Measurements from ENCODE around the gene ANKRD33B. TPM values are rescaled to one million over a fixed set of nuclear protein-coding genes. Genes with fewer than 3 reads are reported as not detected.
A peak's percentile ranks its signal among the peaks of the same experiment; 100 is the strongest.

Gene ANKRD33B
- total and polyA plus RNA-seq, 7 donors = 1.4 to 32.7 (median 7.8) TPM

DNA sequence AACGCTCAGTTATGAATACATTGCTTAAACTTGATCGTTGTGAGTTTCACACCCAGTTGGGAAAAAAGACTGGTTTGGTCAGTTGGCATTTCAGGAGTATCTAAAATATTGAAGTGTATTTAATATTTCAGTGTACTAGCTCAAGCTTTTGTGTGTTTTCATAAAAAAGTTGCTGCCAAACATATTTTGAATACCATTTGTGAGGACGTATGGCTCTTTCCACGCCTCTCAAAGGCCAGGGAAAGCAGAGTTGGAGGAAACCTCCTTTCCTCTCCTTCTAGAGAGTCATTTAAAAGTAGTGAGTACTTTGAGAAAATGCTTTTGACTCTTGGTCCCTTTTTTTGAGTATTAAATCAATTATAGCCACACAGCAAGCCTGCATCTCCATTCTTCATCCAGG, 43.2 kb upstream of the ANKRD33B start:
- peaks cover 1% of the 10 kb centered on the region for H3K9me3 ChIP-seq
- no peak overlapping the region for H3K27ac ChIP-seq
- no peak for ATAC-seq
- 80 to 82% (median 82%) methylated on average over 4 of the region's 4 CpGs for WGBS, 3 donors
- TF ChIP-seq, protein P1, sequence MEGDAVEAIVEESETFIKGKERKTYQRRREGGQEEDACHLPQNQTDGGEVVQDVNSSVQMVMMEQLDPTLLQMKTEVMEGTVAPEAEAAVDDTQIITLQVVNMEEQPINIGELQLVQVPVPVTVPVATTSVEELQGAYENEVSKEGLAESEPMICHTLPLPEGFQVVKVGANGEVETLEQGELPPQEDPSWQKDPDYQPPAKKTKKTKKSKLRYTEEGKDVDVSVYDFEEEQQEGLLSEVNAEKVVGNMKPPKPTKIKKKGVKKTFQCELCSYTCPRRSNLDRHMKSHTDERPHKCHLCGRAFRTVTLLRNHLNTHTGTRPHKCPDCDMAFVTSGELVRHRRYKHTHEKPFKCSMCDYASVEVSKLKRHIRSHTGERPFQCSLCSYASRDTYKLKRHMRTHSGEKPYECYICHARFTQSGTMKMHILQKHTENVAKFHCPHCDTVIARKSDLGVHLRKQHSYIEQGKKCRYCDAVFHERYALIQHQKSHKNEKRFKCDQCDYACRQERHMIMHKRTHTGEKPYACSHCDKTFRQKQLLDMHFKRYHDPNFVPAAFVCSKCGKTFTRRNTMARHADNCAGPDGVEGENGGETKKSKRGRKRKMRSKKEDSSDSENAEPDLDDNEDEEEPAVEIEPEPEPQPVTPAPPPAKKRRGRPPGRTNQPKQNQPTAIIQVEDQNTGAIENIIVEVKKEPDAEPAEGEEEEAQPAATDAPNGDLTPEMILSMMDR (IDR thresholded peaks at IDR 0.05) = no peak
- intact Hi-C loops (cut with DNase I) = no loop called here
- no peak for DNase-seq
- H3K4me3 ChIP-seq = no peak overlapping the region
- H3K4me1 ChIP-seq = no peaks in the 10 kb centered on the region
- H3K27me3 ChIP-seq (ENCODE audit: insufficient read depth in 3 of 3, low read length in 2 of 3) = no peaks in the 10 kb centered on the region
- H3K36me3 ChIP-seq (ENCODE audit: insufficient read depth in 1 of 2, low read depth in 1 of 2) = no peaks in the 10 kb centered on the region

DNA sequence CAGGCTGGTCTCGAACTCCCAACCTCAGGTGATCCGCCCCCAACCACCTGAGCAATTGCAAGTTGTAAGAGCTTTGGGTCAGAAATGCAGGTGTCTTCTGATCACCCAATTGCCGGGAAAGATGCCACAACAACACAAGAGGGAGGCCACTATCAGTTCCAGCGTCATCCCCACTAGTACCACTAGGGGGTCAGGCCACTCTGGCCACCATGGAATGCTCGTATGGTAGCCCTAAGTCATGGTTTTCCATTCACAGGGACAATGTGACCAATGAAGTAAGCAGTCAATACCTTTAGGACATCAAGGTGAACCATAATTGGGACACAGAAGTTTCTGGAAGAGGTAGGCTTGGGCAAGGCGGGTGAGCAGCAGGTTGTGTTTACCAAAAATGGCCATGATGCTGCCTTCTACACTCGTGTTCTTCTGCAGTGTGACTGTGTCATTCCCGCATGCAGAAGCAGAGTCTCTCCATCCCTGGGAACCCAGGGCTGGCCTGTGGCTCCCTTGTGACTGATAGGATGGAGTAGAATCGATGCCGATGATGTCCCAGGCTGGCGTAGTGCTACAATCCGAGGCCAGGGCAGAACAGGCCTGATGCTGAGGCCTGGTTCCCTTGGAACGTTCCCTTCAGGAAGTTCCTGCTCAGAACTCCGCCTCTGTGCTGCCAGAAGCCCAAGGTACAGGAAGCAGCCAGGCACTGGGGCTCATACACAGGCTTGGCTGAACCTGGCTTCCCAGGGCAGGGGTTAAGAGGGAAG, 42.2 kb upstream of the ANKRD33B start:
- Histone ChIP-seq H3K9me3 (no peaks in the 10 kb centered on the region), H3K4me1 (no peaks in the 10 kb centered on the region), H3K27ac (no peak overlapping the region), H3K27me3 (ENCODE audit: insufficient read depth in 3 of 3, low read length in 2 of 3) (no peaks in the 10 kb centered on the region), H3K36me3 (ENCODE audit: insufficient read depth in 1 of 2, low read depth in 1 of 2) (no peaks in the 10 kb centered on the region), H3K4me3 (no peak overlapping the region)
- intact Hi-C loops (cut with DNase I) = no loop called here
- WGBS, 3 donors = 91 to 92% (median 91%) methylated on average over 14 of the region's 14 CpGs
- TF ChIP-seq, protein P1 (IDR thresholded peaks at IDR 0.05) = no peak
- DNase-seq (no peak), ATAC-seq (no peak)

DNA sequence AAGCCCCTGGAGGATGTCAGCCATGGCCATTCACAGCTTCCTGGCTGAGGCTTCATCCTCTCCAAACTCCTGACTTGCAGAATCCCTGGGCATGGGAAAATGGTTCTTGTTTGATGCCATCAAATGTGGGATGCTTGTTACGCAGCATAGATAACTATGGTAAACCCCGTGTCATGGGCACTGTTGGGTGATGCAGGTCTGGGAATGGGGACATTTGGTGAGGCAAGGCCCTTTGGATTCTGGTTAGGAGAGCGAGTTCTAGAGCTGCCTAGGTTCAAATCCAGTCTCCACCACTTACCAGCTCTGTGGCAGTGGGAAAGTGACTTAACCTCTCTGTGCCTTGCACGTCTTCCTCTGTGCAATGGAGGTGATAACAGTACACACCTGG, 41.7 kb upstream of the ANKRD33B start:
- ATAC-seq (no peak), DNase-seq (no peak)
- Histone ChIP-seq H3K4me1 (no peaks in the 10 kb centered on the region), H3K36me3 (ENCODE audit: insufficient read depth in 1 of 2, low read depth in 1 of 2) (no peaks in the 10 kb centered on the region), H3K27me3 (ENCODE audit: insufficient read depth in 3 of 3, low read length in 2 of 3) (no peaks in the 10 kb centered on the region), H3K27ac (no peak overlapping the region), H3K4me3 (no peak overlapping the region), H3K9me3 (no peaks in the 10 kb centered on the region)
- TF ChIP-seq, protein P1 (IDR thresholded peaks at IDR 0.05) = no peak
- intact Hi-C loops (cut with DNase I) = no loop called here
- 93 to 99% (median 97%) methylated on average over 4 of the region's 4 CpGs for WGBS, 3 donors

DNA sequence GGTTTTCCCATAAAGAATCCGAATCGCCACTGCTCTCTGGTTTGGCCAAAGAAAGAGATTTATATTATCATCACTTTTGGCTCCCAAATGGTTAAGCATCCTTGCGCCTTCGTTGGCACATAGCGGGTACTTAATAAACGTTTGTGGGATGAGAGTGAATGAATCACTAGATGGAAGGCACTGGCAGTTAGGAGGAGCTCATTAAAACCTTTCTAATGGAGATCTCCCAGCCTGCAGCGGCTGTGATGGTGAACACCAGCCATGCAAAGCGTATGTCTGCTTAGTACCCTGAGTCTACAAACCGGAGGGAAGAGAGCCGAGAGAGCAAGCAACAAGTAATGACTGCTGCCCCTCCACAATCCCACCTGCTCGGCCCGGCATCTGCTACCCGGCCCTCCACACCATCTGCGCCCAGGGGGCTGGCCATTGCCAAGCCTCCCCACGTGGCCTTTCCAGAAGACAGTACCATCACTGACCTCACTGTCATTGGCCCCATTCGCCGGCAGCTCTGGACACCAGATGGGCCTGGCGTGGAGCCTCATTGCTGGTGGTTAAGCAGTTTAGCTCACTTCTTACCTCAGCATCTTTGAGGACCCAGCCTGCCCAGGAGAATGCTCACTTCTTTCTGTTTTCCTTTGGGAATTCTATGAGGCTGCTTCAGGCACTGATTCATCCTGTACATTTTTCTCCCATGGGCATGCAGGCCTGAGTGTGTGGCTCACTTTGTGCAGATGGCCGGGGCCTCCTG, 39.3 kb upstream of the ANKRD33B start:
- Histone ChIP-seq H3K36me3 (ENCODE audit: insufficient read depth in 1 of 2, low read depth in 1 of 2) (no peaks in the 10 kb centered on the region), H3K27ac (no peak overlapping the region), H3K4me3 (no peak overlapping the region), H3K9me3 (no peaks in the 10 kb centered on the region), H3K4me1 (no peaks in the 10 kb centered on the region), H3K27me3 (ENCODE audit: insufficient read depth in 3 of 3, low read length in 2 of 3) (no peaks in the 10 kb centered on the region)
- intact Hi-C loops (cut with DNase I) = no loop called here
- WGBS, 3 donors = 51 to 56% (median 54%) methylated on average over 19 of the region's 19 CpGs
- peak in 3 of 4 donors; percentile 36 to 53 (median 44) for ATAC-seq
- DNase-seq = peak; percentile 60 to 81
- TF ChIP-seq, protein P1 (IDR thresholded peaks at IDR 0.05) = no peak

All from psoas muscle (tissue), 8 donors.